ENCODE measurements around the gene DGKB.

DNA sequence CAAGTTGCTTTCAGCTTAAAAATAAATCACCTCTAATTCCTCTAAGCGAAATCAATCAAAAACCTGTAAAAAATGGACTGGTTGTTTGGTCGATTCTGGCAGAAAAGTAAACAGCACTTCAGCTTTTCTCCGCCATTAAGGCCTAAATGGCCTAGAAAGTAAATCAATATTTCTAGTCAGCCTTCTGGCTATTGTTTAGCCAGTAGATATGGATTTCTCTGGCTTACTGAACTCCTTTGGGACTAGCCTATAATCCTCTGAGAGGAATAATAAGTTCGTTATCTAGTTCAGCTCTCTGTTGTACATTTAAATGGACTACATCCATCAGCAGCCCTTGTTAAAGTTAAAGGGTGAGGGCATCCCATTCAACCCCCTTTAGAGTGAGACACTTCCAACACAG is 513.0 kb downstream of the DGKB start:
- TF ChIP-seq POLR2A (IDR thresholded peaks at IDR 0.05) (no peak), CTCF (IDR thresholded peaks at IDR 0.05) (no peak)
